HepG2 (cell line): ENCODE results near the gene FBXO44. TPM values are rescaled to one million over a fixed set of nuclear protein-coding genes. Genes with fewer than 3 reads are reported as not detected.
A peak's percentile ranks its signal among the peaks of the same experiment; 100 is the strongest.

ENCODE experiments used
- ATAC-seq: fragments of 200-7000 bp; cut with Tn5 transposase; 3 replicates; pipeline ENCODE4 v1.9.1; 2020; ENCODE audit warnings: mild to moderate bottlenecking, moderate library complexity
- BruUV-seq: library from RNA; stranded (reverse); fragments of 400-500 nt; replicated peaks from 2 replicates; lab custom pipeline; 2021; lab: Mats Ljungman, UMichigan
- CTCF ChIA-PET: fragments of 300-600 bp; formaldehyde crosslinking; extraction: SDS; loops from one replicate; lab custom pipeline; 2021; ENCODE audit warnings: low total read pairs, inconsistent platforms, low intra/inter-chr PET ratio; lab: Yijun Ruan, JAX
- POLR2A ChIA-PET: fragments of 350-600 bp; sonication (Branson Sonifier 250); formaldehyde crosslinking; loops from one replicate; lab custom pipeline; 2020; ENCODE audit warnings: antibody characterized with exemption, inconsistent platforms; lab: Yijun Ruan, JAX
- DNase-seq: peaks from one replicate; pipeline ENCODE4 v3.0.0-alpha.2; 2015; ENCODE audit warnings: low spot score
- FAIRE-seq: peaks from 3 replicates; lab custom pipeline; 2011; peaks lifted over from hg19 to GRCh38; lab: Jason Lieb, UNC
- H2AFZ ChIP-seq: one replicate; pipeline ENCODE4 v1.6.1; 2011; ENCODE audit warnings: low read length, inconsistent platforms
- H3K27ac ChIP-seq: fragments of 300-600 bp; 3 replicates; pipeline ENCODE4 v1.8.0; 2011; ENCODE audit warnings: mixed run types, mild to moderate bottlenecking, mixed read lengths, low read length, inconsistent platforms; ENCODE audit not compliant: insufficient read depth; ENCODE audit errors: extremely low read length
- H3K27me3 ChIP-seq, 2 experiments: fragments of 200-600 bp in 1 of 2; 2 replicates in 1 of 2; 3 replicates in 1 of 2; pipeline versions ENCODE4 v1.6.0 to v1.8.0; 2011; ENCODE audit warnings: low read length in 2 of 2, mild to moderate bottlenecking in 2 of 2, moderate library complexity in 2 of 2, inconsistent platforms in 1 of 2; ENCODE audit not compliant: insufficient read depth in 2 of 2, control insufficient read depth in 1 of 2
- H3K36me3 ChIP-seq, 2 experiments: fragments of 200-600 bp in 1 of 2; replicated peaks in 1 of 2; 2 replicates in 1 of 2; 3 replicates in 1 of 2; pipeline versions ENCODE4 v1.5.1 to v1.8.0; 2011; ENCODE audit warnings: low read length in 2 of 2, inconsistent platforms in 1 of 2; ENCODE audit not compliant: insufficient read depth in 2 of 2, control insufficient read depth in 1 of 2
- H3K4me1 ChIP-seq: 2 replicates; pipeline ENCODE4 v1.5.1; 2012; ENCODE audit warnings: low read length, inconsistent platforms; ENCODE audit not compliant: insufficient read depth
- H3K4me2 ChIP-seq: 2 replicates; pipeline ENCODE4 v1.6.0; 2011; ENCODE audit warnings: low read depth, low read length, inconsistent platforms
- H3K4me3 ChIP-seq, 3 experiments: fragments of 200-600 bp in 1 of 3; sonication (generic), shearing (Covaris generic) in 1 of 3; replicated peaks in 1 of 3; 2 replicates each; pipeline ENCODE4 v1.5.1; 2011 to 2016; ENCODE audit warnings: low read length in 3 of 3, inconsistent platforms in 2 of 3, low read depth in 2 of 3, mild to moderate bottlenecking in 2 of 3, control low read depth in 1 of 3, mixed read lengths in 1 of 3; ENCODE audit not compliant: insufficient read depth in 1 of 3
- H3K79me2 ChIP-seq: one replicate; pipeline ENCODE4 v1.6.1; 2011; ENCODE audit warnings: low read length, inconsistent platforms; ENCODE audit not compliant: insufficient read depth
- H3K9ac ChIP-seq: 2 replicates; pipeline ENCODE4 v1.6.0; 2011; ENCODE audit warnings: mild to moderate bottlenecking, low read depth, low read length, inconsistent platforms; ENCODE audit not compliant: insufficient read depth
- H3K9me3 ChIP-seq: 2 replicates; pipeline ENCODE4 v1.5.1; 2012; ENCODE audit warnings: mild to moderate bottlenecking, low read length
- H4K20me1 ChIP-seq: 2 replicates; pipeline ENCODE4 v1.6.0; 2011; ENCODE audit warnings: inconsistent platforms, mild to moderate bottlenecking, low read length, moderate library complexity; ENCODE audit not compliant: insufficient read depth
- KMT2B ChIP-seq: IDR thresholded peaks from 2 replicates; pipeline ENCODE4 v1.6.1; 2016; ENCODE audit warnings: missing genetic modification reagents, missing compliant biosample characterization
- MAZ ChIP-seq, 2 experiments: sonication (generic) in 1 of 2; formaldehyde crosslinking in 1 of 2; IDR thresholded peaks; 2 replicates each; pipeline versions ENCODE4 v1.5.0 to v1.6.1; 2012 to 2020; ENCODE audit warnings: low read depth in 2 of 2, mild to moderate bottlenecking in 2 of 2, borderline replicate concordance in 1 of 2, improper control_type of control experiment in 1 of 2, low read length in 1 of 2, missing genetic modification reagents in 1 of 2, moderate library complexity in 1 of 2
- MLLT10 ChIP-seq: sonication (generic); formaldehyde crosslinking; IDR thresholded peaks from 2 replicates; pipeline ENCODE4 v1.4.0; 2020; ENCODE audit warnings: missing genetic modification reagents
- NFKBIZ ChIP-seq: IDR thresholded peaks from 2 replicates; pipeline ENCODE4 v1.6.1; 2018; ENCODE audit warnings: missing genetic modification reagents, missing compliant biosample characterization
- XBP1 ChIP-seq: sonication (generic); formaldehyde crosslinking; IDR thresholded peaks from 2 replicates; pipeline ENCODE4 v1.5.0; 2020; ENCODE audit warnings: missing genetic modification reagents
- ZBTB39 ChIP-seq: sonication (generic); formaldehyde crosslinking; IDR thresholded peaks from 2 replicates; pipeline ENCODE4 v1.5.0; 2020; ENCODE audit warnings: missing genetic modification reagents
- ZEB1 ChIP-seq: IDR thresholded peaks from 2 replicates; pipeline ENCODE4 v1.6.1; 2012; ENCODE audit warnings: mild to moderate bottlenecking, low read depth, inconsistent platforms; ENCODE audit not compliant: insufficient replicate concordance
- ZFP62 ChIP-seq: sonication (generic); formaldehyde crosslinking; IDR thresholded peaks from 2 replicates; pipeline ENCODE4 v1.4.0; 2020; ENCODE audit warnings: missing genetic modification reagents
- ZNF629 ChIP-seq: sonication (generic); formaldehyde crosslinking; conservative IDR thresholded peaks from 2 replicates; pipeline ENCODE4 v1.5.0; 2020; ENCODE audit warnings: missing genetic modification reagents
- WGBS: methylation state at CpG from one replicate; pipeline ENCODE4 v1.1.6; 2017; ENCODE audit warnings: low lambda C conversion rate; 5-methylcytosine and 5-hydroxymethylcytosine counted together
- in situ Hi-C: cut with HindIII; loops from 2 replicates; pipeline ENCODE4 v1.10.0; 2017; ENCODE audit warnings: low pct_unique_long_range_greater_than_20kb; ENCODE audit not compliant: extremely low pct_ligation_motif_present
- intact Hi-C: fragments of 100-400 bp; cut with micrococcal nuclease; formaldehyde crosslinking; loops from one replicate; pipeline ENCODE4 v1.10.0; 2022; ENCODE audit not compliant: unreplicated experiment
- polyA plus RNA-seq, 8 experiments: library from polyadenylated mRNA; depleted of rRNA in 3 of 8; stranded (reverse) in 7 of 8; unstranded in 1 of 8; fragments of >200 nt; fragmentation: Illumina TruSeq in 4 of 8; extraction: Trizol in 4 of 8; gene quantifications; 2 replicates each; pipeline versions ENCODE4 v1.2.1 to v1.2.3, GENCODE V29; 2011 to 2016; ENCODE audit warnings: low read depth in 4 of 8, missing spikeins in 1 of 8, mixed read lengths in 1 of 8; ENCODE audit not compliant: insufficient read depth in 1 of 8
- total RNA-seq, 5 experiments: library from RNA; depleted of rRNA; stranded (reverse); fragments of >200 nt; fragmentation: Illumina TruSeq; extraction: Trizol; gene quantifications; 2 replicates each; pipeline ENCODE4 v1.2.3, GENCODE V29; 2016; ENCODE audit warnings: low read depth in 1 of 5

FBXO44 gene
- total and polyA plus RNA-seq, 2 of the 13 experiments (the other 11 are each of a cell fraction or from before 2014, with no cell fraction given): 22.4 to 27.9 TPM

GRCh38 chr1:11652203-11652780 is 2.4 kb upstream of the FBXO44 start:
- POLR2A ChIA-PET: interaction anchor here (1.5 to 4.0 kb wide), 3 partner anchors 13 to 385 kb away, joined by 5 to 45 read pairs (median 9); partner anchors contain the start of gene FBXO6
- Histone ChIP-seq H3K79me2 (peaks cover 20% of the 10 kb centered on the region), H3K27me3 (no peaks in the 10 kb centered on the region), H3K4me2 (peak overlapping the region; percentile 84), H3K4me1 (peaks cover 69% of the 10 kb centered on the region), H3K9ac (peak overlapping the region; percentile 65), H3K9me3 (no peaks in the 10 kb centered on the region), H3K27ac (peak overlapping the region; percentile 74), H4K20me1 (peaks cover 8% of the 10 kb centered on the region), H3K36me3 (peaks cover 2 to 8% of the 10 kb centered on the region in 2 experiments; a peak in 3 of 5 replicates), H2AFZ (no peak overlapping the region), H3K4me3 (peak overlapping the region; percentile 41 to 85 (median 61))
- TF ChIP-seq ZFP62 (CRISPR knock-in tag): no peak
- no peak for TF ChIP-seq MAZ (IDR thresholded peaks at IDR 0.05; ENCODE audit: borderline replicate concordance, low read depth, low read length)
- TF ChIP-seq MAZ (CRISPR knock-in tag; IDR thresholded peaks at IDR 0.05; ENCODE audit: low read depth): no peak
- no peak for TF ChIP-seq XBP1 (CRISPR knock-in tag)
- TF ChIP-seq ZEB1: no peak
- TF ChIP-seq NFKBIZ (CRISPR knock-in tag): no peak
- peak; percentile 86 for TF ChIP-seq ZNF629 (CRISPR knock-in tag)
- no peak for TF ChIP-seq ZBTB39
- TF ChIP-seq KMT2B (CRISPR knock-in tag): no peak
- no peak for TF ChIP-seq MLLT10 (CRISPR knock-in tag)
- DNase-seq (no peak), FAIRE-seq (no peak), ATAC-seq (no peak)
- intact Hi-C loops (loop anchor here (5.0 kb wide), 2 partner anchors 65 to 150 kb away; no protein-coding TSS in a partner anchor), in situ Hi-C loops (no loop called here)
- 86% methylated on average over 11 of the region's 11 CpGs for WGBS
- CTCF ChIA-PET: no interaction called here
- BruUV-seq: no TSS peak
